Panc1 (cell line): ENCODE data around the gene NSMCE1. TPM values are rescaled to one million over a fixed set of nuclear protein-coding genes. Genes with fewer than 3 reads are reported as not detected.

Experiments used
- ATAC-seq: fragments of 200-7000 bp; cut with Tn5 transposase; 2 replicates; pipeline ENCODE4 v1.9.1; 2020; ENCODE audit warnings: mild to moderate bottlenecking, moderate library complexity
- BruUV-seq: library from RNA; stranded (reverse); fragments of 400-500 nt; replicated peaks from 2 replicates; lab custom pipeline; 2021; lab: Mats Ljungman, UMichigan
- CTCF ChIA-PET: fragments of 300-600 bp; sonication (Branson Sonifier 250); formaldehyde crosslinking; loops from one replicate; lab custom pipeline; 2022; ENCODE audit warnings: antibody characterized with exemption; lab: Charles Lee
- POLR2A ChIA-PET: fragments of 300-600 bp; sonication (Branson Sonifier 250); formaldehyde crosslinking; loops from one replicate; lab custom pipeline; 2022; ENCODE audit warnings: antibody characterized with exemption; lab: Charles Lee
- DNase-seq: peaks from one replicate; pipeline ENCODE4 v3.0.0-alpha.2; 2010; ENCODE audit warnings: low read depth, low spot score
- H3K27ac ChIP-seq: 2 replicates; pipeline ENCODE4 v1.5.1; 2011; ENCODE audit warnings: mild to moderate bottlenecking, low read length, inconsistent platforms
- H3K27me3 ChIP-seq: fragments of 200-500 bp; sonication (Bioruptor generic); 2 replicates; pipeline ENCODE4 v1.6.0; 2014; ENCODE audit warnings: low read length, inconsistent platforms; ENCODE audit not compliant: control insufficient read depth, insufficient read depth
- H3K36me3 ChIP-seq: fragments of 200-500 bp; sonication (Bioruptor generic); 2 replicates; pipeline ENCODE4 v1.5.1; 2014; ENCODE audit warnings: inconsistent platforms, mild to moderate bottlenecking, low read length, moderate library complexity; ENCODE audit not compliant: control insufficient read depth, insufficient read depth
- H3K4me1 ChIP-seq: 2 replicates; pipeline ENCODE4 v1.5.1; 2011; ENCODE audit warnings: inconsistent platforms, mild to moderate bottlenecking, low read length, moderate library complexity; ENCODE audit not compliant: control insufficient read depth, insufficient read depth
- H3K4me3 ChIP-seq, 2 experiments: 2 replicates each; pipeline ENCODE4 v1.5.1; 2011 to 2012; ENCODE audit warnings: low read depth in 2 of 2, low read length in 2 of 2, mild to moderate bottlenecking in 2 of 2, inconsistent platforms in 1 of 2, moderate library complexity in 1 of 2
- H3K9me3 ChIP-seq: fragments of 200-500 bp; sonication (Bioruptor generic); 2 replicates; pipeline ENCODE4 v1.5.1; 2014; ENCODE audit warnings: low read depth, mild to moderate bottlenecking, inconsistent platforms, low read length, moderate library complexity; ENCODE audit not compliant: control insufficient read depth, insufficient read depth
- POLR2AphosphoS5 ChIP-seq: IDR thresholded peaks from 2 replicates; pipeline ENCODE4 v1.6.1; 2012; ENCODE audit warnings: mild to moderate bottlenecking, low read depth, low read length, moderate library complexity
- SIN3A ChIP-seq: IDR thresholded peaks from 2 replicates; pipeline ENCODE4 v1.6.1; 2012; ENCODE audit warnings: low read depth, mild to moderate bottlenecking, low read length, moderate library complexity, borderline replicate concordance; ENCODE audit not compliant: insufficient read depth
- TCF7L2 ChIP-seq: IDR thresholded peaks from 2 replicates; pipeline ENCODE4 v1.6.1; 2011; ENCODE audit warnings: mild to moderate bottlenecking, low read depth, low read length, inconsistent platforms
- in situ Hi-C: cut with HindIII; loops from 2 replicates; pipeline ENCODE4 v1.10.0; 2016; ENCODE audit warnings: low sequenced_read_pairs, low pct_unique_long_range_greater_than_20kb
- intact Hi-C: fragments of 100-400 bp; cut with micrococcal nuclease; formaldehyde crosslinking; loops from one replicate; pipeline ENCODE4 v1.10.0; 2022; ENCODE audit not compliant: unreplicated experiment
- total RNA-seq: library from RNA; stranded (reverse); gene quantifications from one replicate; pipeline ENCODE4 v1.2.1, GENCODE V29; 2021; ENCODE audit not compliant: unreplicated experiment
- TF ChIP-seq, protein P1 (sequence below): fragments of 450-650 bp; IDR thresholded peaks from 2 replicates; pipeline ENCODE4 v1.5.1; 2017; ENCODE audit warnings: mild to moderate bottlenecking
- TF ChIP-seq, protein P2 (sequence below), 2 experiments: IDR thresholded peaks; 2 replicates each; pipeline ENCODE4 v1.6.1; 2011 to 2012; ENCODE audit warnings: low read depth in 2 of 2, control low read depth in 1 of 2, low read length in 1 of 2, mild to moderate bottlenecking in 1 of 2, moderate library complexity in 1 of 2; ENCODE audit not compliant: insufficient read depth in 1 of 2

Gene NSMCE1
- total RNA-seq, 1 experiment from 2014 or later: 48.2 TPM

DNA sequence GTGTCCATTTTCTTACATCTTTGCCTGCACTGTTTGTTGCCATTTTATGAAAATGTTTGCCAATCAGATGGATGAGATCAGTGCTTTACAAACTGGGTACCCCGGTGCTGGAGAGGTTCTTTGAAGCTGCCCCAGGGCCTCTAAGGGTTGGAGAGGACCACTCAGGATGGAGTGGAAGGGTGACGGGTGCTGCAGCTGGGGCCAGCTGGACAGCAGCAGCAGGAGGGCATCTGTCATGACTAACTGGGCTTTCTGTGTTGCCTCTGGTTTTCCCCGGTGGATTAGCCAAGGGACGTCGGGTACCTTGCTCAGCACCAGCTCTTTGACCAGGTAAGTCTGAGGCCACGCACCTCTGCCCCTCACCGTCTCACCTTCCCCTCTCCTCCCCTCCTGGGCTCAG lies 52.9 kb downstream of the NSMCE1 start:
- intact Hi-C loops: no loop called here

DNA sequence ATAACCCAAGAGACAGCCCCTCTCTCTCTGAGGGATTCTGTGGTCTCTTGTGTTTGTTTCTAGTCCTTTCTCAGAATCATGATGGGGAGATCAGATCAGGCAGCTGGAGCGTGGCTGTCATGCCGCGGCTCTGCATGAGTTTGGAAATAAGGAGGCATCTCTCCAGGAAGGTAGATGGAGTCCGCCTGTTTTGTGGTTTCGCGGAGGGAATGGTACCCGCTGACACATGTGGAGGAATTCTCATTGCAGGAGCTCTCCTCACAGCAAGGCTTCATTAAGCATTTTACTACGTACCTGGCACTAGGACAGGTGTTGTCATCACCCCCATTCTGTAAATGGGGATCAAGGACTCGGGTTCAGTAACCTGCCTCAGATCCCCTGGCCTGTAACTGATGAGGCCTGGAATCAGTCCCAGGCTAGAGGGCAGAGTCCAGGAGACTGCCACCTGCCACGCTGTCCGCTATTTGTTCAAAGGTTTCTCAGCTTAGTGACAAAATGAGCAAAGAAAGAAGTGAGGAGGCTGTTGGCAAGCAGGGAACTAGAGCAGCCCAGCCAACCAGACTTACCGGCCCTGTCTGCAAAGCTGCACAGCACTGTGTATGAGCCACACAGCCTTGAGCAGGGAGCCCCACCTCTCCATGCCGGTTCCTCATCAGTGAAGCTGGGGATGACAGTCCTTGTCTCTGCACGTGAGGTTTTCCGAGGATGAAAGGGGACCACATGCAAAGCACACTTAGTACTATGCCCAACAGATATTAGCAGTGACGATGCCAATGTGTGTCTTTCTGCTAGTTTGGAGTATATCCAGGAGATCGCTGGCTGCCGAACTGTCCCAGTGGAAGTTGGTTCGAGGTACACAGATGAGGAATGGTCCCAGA lies 54.2 kb downstream of the NSMCE1 start:
- no peaks in the 10 kb centered on the region for H3K27me3 ChIP-seq
- no peak for ATAC-seq
- POLR2A ChIA-PET: interaction anchor here (0.6 kb wide), 1 partner anchor 43 kb away, joined by 3 read pairs; no protein-coding TSS in a partner anchor
- H3K36me3 ChIP-seq: no peaks in the 10 kb centered on the region
- in situ Hi-C loops: no loop called here
- no TSS peak for BruUV-seq
- TF ChIP-seq, protein P1, sequence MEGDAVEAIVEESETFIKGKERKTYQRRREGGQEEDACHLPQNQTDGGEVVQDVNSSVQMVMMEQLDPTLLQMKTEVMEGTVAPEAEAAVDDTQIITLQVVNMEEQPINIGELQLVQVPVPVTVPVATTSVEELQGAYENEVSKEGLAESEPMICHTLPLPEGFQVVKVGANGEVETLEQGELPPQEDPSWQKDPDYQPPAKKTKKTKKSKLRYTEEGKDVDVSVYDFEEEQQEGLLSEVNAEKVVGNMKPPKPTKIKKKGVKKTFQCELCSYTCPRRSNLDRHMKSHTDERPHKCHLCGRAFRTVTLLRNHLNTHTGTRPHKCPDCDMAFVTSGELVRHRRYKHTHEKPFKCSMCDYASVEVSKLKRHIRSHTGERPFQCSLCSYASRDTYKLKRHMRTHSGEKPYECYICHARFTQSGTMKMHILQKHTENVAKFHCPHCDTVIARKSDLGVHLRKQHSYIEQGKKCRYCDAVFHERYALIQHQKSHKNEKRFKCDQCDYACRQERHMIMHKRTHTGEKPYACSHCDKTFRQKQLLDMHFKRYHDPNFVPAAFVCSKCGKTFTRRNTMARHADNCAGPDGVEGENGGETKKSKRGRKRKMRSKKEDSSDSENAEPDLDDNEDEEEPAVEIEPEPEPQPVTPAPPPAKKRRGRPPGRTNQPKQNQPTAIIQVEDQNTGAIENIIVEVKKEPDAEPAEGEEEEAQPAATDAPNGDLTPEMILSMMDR: no peak
- H3K4me1 ChIP-seq: no peaks in the 10 kb centered on the region
- no peak overlapping the region for H3K4me3 ChIP-seq
- H3K9me3 ChIP-seq: no peaks in the 10 kb centered on the region
- H3K27ac ChIP-seq: no peak overlapping the region
- no peak for DNase-seq
- CTCF ChIA-PET: no interaction called here
- intact Hi-C loops: no loop called here

More for the DNA sequence above, 52.9 kb downstream of the NSMCE1 start:
- H3K36me3 ChIP-seq: no peaks in the 10 kb centered on the region
- H3K27ac ChIP-seq: no peak overlapping the region
- in situ Hi-C loops: no loop called here
- TF ChIP-seq SIN3A (no peak), TCF7L2 (no peak), POLR2AphosphoS5 (no peak)
- TF ChIP-seq, protein P2, sequence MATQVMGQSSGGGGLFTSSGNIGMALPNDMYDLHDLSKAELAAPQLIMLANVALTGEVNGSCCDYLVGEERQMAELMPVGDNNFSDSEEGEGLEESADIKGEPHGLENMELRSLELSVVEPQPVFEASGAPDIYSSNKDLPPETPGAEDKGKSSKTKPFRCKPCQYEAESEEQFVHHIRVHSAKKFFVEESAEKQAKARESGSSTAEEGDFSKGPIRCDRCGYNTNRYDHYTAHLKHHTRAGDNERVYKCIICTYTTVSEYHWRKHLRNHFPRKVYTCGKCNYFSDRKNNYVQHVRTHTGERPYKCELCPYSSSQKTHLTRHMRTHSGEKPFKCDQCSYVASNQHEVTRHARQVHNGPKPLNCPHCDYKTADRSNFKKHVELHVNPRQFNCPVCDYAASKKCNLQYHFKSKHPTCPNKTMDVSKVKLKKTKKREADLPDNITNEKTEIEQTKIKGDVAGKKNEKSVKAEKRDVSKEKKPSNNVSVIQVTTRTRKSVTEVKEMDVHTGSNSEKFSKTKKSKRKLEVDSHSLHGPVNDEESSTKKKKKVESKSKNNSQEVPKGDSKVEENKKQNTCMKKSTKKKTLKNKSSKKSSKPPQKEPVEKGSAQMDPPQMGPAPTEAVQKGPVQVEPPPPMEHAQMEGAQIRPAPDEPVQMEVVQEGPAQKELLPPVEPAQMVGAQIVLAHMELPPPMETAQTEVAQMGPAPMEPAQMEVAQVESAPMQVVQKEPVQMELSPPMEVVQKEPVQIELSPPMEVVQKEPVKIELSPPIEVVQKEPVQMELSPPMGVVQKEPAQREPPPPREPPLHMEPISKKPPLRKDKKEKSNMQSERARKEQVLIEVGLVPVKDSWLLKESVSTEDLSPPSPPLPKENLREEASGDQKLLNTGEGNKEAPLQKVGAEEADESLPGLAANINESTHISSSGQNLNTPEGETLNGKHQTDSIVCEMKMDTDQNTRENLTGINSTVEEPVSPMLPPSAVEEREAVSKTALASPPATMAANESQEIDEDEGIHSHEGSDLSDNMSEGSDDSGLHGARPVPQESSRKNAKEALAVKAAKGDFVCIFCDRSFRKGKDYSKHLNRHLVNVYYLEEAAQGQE (IDR thresholded peaks at IDR 0.05; ENCODE audit: insufficient read depth in 1 of 2, low read depth in 2 of 2, low read length in 1 of 2): no peak
- TF ChIP-seq, protein P1: no peak
- ChIA-PET POLR2A (no interaction called here), CTCF (no interaction called here)
- no peak overlapping the region for H3K4me3 ChIP-seq
- H3K27me3 ChIP-seq: no peaks in the 10 kb centered on the region
- ATAC-seq: no peak
- no peaks in the 10 kb centered on the region for H3K9me3 ChIP-seq
- no peak for DNase-seq
- BruUV-seq: no TSS peak
- no peaks in the 10 kb centered on the region for H3K4me1 ChIP-seq
